GM12878 (cell line): Measurements from ENCODE around the gene TTLL13. TPM values are rescaled to one million over a fixed set of nuclear protein-coding genes. Genes with fewer than 3 reads are reported as not detected.

ENCODE experiments used
- ATAC-seq: fragments of 200-7000 bp; cut with Tn5 transposase; 3 replicates; pipeline ENCODE4 v1.9.1; 2020; ENCODE audit warnings: mild to moderate bottlenecking, moderate library complexity
- BruUV-seq: library from RNA; stranded (reverse); fragments of 400-500 nt; replicated peaks from 2 replicates; lab custom pipeline; 2021; lab: Mats Ljungman, UMichigan
- CTCF ChIA-PET: fragments of 300-600 bp; sonication (Branson Sonifier 250); formaldehyde crosslinking; extraction: SDS; loops from one replicate; lab custom pipeline; 2021; ENCODE audit warnings: inconsistent platforms; lab: Yijun Ruan, JAX
- POLR2A ChIA-PET: fragments of 350-600 bp; formaldehyde crosslinking; extraction: SDS; loops from one replicate; lab custom pipeline; 2021; ENCODE audit warnings: inconsistent platforms; lab: Charles Lee
- RAD21 ChIA-PET: fragments of 300-600 bp; sonication (Branson Sonifier 250); formaldehyde crosslinking; loops from one replicate; lab custom pipeline; 2023; ENCODE audit warnings: antibody characterized with exemption; ENCODE audit not compliant: unreplicated experiment; lab: Charles Lee
- SMC1A ChIA-PET: fragments of 300-600 bp; sonication (Branson Sonifier 250); formaldehyde crosslinking; loops from one replicate; lab custom pipeline; 2023; ENCODE audit not compliant: unreplicated experiment, uncharacterized antibody; lab: Charles Lee
- DNase-seq: peaks from one replicate; pipeline ENCODE4 v3.0.0-alpha.2; 2011; ENCODE audit warnings: low read depth, low spot score
- FAIRE-seq: peaks from 3 replicates; lab custom pipeline; 2011; peaks lifted over from hg19 to GRCh38; lab: Jason Lieb, UNC
- H2AFZ ChIP-seq: 2 replicates; pipeline ENCODE4 v1.6.0; 2011; ENCODE audit warnings: low read depth, low read length, control low read depth; ENCODE audit not compliant: control insufficient read depth
- H3K27ac ChIP-seq: 2 replicates; pipeline ENCODE4 v1.5.1; 2011; ENCODE audit warnings: control low read depth; ENCODE audit not compliant: control insufficient read depth, insufficient read depth
- H3K27me3 ChIP-seq, 2 experiments: replicated peaks in 1 of 2; 2 replicates each; pipeline versions ENCODE4 v1.6.0 to v1.6.1; 2011; ENCODE audit warnings: low read length in 1 of 2; ENCODE audit not compliant: control insufficient read depth in 2 of 2, insufficient read depth in 2 of 2
- H3K36me3 ChIP-seq, 2 experiments: 2 replicates each; pipeline ENCODE4 v1.5.1; 2011; ENCODE audit warnings: low read length in 1 of 2; ENCODE audit not compliant: control insufficient read depth in 2 of 2, insufficient read depth in 2 of 2
- H3K4me1 ChIP-seq: 2 replicates; pipeline ENCODE4 v1.6.1; 2011; ENCODE audit warnings: mild to moderate bottlenecking, low read length, moderate library complexity, mixed read lengths; ENCODE audit not compliant: control insufficient read depth, insufficient read depth
- H3K4me2 ChIP-seq: 2 replicates; pipeline ENCODE4 v1.6.0; 2011; ENCODE audit warnings: control low read depth; ENCODE audit not compliant: control insufficient read depth, insufficient read depth
- H3K4me3 ChIP-seq: fragments of 200-600 bp; sonication (generic); 2 replicates; pipeline ENCODE4 v1.5.1; 2016
- H3K79me2 ChIP-seq: 2 replicates; pipeline ENCODE4 v1.6.0; 2011; ENCODE audit warnings: low read length; ENCODE audit not compliant: control insufficient read depth, insufficient read depth
- H3K9ac ChIP-seq: 2 replicates; pipeline ENCODE4 v1.8.0; 2011; ENCODE audit warnings: low read length, control low read depth, mixed read lengths; ENCODE audit not compliant: control insufficient read depth, insufficient read depth
- H3K9me3 ChIP-seq: replicated peaks from 3 replicates; pipeline ENCODE4 v1.5.1; 2011; ENCODE audit warnings: mild to moderate bottlenecking, low read length; ENCODE audit not compliant: control insufficient read depth, insufficient read depth
- H4K20me1 ChIP-seq: 2 replicates; pipeline ENCODE4 v1.6.0; 2011; ENCODE audit not compliant: control insufficient read depth, insufficient read depth
- CTCF ChIP-seq, 3 experiments: IDR thresholded peaks in 2 of 3; conservative IDR thresholded peaks in 1 of 3; 2 replicates each; pipeline ENCODE4 v1.5.1; 2011; ENCODE audit warnings: low read depth in 3 of 3, low read length in 3 of 3, mild to moderate bottlenecking in 3 of 3, control low read depth in 2 of 3, moderate library complexity in 2 of 3, inconsistent platforms in 1 of 3, mixed read lengths in 1 of 3; ENCODE audit not compliant: control insufficient read depth in 2 of 3, insufficient read depth in 1 of 3; ENCODE audit errors: extremely low read depth in 1 of 3
- POLR2A ChIP-seq: IDR thresholded peaks from 2 replicates; pipeline ENCODE4 v1.6.1; 2011; ENCODE audit warnings: low read depth, mild to moderate bottlenecking, low read length
- RAD21 ChIP-seq: IDR thresholded peaks from 2 replicates; pipeline ENCODE4 v1.6.1; 2011; ENCODE audit warnings: mild to moderate bottlenecking, low read depth, low read length, moderate library complexity; ENCODE audit not compliant: insufficient read depth
- SMC3 ChIP-seq: IDR thresholded peaks from 2 replicates; pipeline ENCODE4 v1.6.1; 2011; ENCODE audit warnings: low read length, improper control_type of control experiment, borderline replicate concordance
- YY1 ChIP-seq: IDR thresholded peaks from 2 replicates; pipeline ENCODE4 v1.6.1; 2011; ENCODE audit warnings: low read depth, mild to moderate bottlenecking, low read length
- WGBS: methylation state at CpG from one replicate; pipeline ENCODE4 v1.1.6; 2016; ENCODE audit warnings: low lambda C conversion rate; ENCODE audit not compliant: insufficient replicate concordance, insufficient coverage; ENCODE audit errors: missing lambda C conversion rate; 5-methylcytosine and 5-hydroxymethylcytosine counted together
- in situ Hi-C: fragments of 300-500 bp; cut with MboI; formaldehyde crosslinking; loops from 9 replicates; pipeline ENCODE4 v1.14.3; 2018; ENCODE audit warnings: mixed read lengths
- intact Hi-C: fragments of 100-400 bp; cut with micrococcal nuclease; formaldehyde crosslinking; loops from one replicate; pipeline ENCODE4 v1.14.2; 2022; ENCODE audit not compliant: unreplicated experiment
- polyA plus RNA-seq, 11 experiments: library from polyadenylated mRNA; depleted of rRNA in 4 of 11; unstranded in 6 of 11; stranded (reverse) in 5 of 11; fragments of >200 nt; fragmentation: Nextera tagmentation in 4 of 11; fragmentation: Illumina TruSeq in 1 of 11; extraction: Ambion mirVana in 4 of 11; extraction: Trizol in 1 of 11; gene quantifications; 1 replicate in 1 of 11; 2 replicates in 10 of 11; pipeline versions ENCODE4 v1.2.1 to v1.2.3, GENCODE V29; 2011 to 2016; ENCODE audit warnings: inconsistent platforms in 2 of 11, missing spikeins in 2 of 11, low read depth in 1 of 11
- total RNA-seq, 4 experiments: library from RNA; depleted of rRNA in 3 of 4; stranded (reverse); fragments of >200 nt in 3 of 4; fragmentation: Illumina TruSeq in 1 of 4; extraction: Trizol in 1 of 4; gene quantifications; 2 replicates each; pipeline versions ENCODE4 v1.2.1 to v1.2.3, GENCODE V29; 2013 to 2021

Gene TTLL13
- total and polyA plus RNA-seq, 10 of the 15 experiments (the other 5 are each of a cell fraction or from before 2014, with no cell fraction given) = 0.03 to 0.32 (median 0.13) TPM; not detected in 1

GRCh38 chr15:90221246-90221900 is 28.0 kb upstream of the TTLL13 start:
- ATAC-seq (peak; percentile 83), FAIRE-seq (no peak), DNase-seq (no peak)
- no peaks in the 10 kb centered on the region for H3K9me3 ChIP-seq
- no peaks in the 10 kb centered on the region for H3K27me3 ChIP-seq
- ChIA-PET POLR2A (interaction anchor here (0.8 to 2.4 kb wide), 4 partner anchors 10 to 53 kb away, joined by 3 to 15 read pairs (median 5); partner anchors contain the start of genes CIB1 and GDPGP1), RAD21 (interaction anchor here (0.6 to 3.6 kb wide), 19 partner anchors 10 to 323 kb away, joined by 3 to 25 read pairs (median 4); partner anchors contain the start of genes CIB1, GDPGP1 and SEMA4B), CTCF (interaction anchor here (0.7 to 4.2 kb wide), 30 partner anchors 9 to 652 kb away, joined by 3 to 40 read pairs (median 4); partner anchors contain the start of genes CIB1, GDPGP1, SEMA4B and TTLL13), SMC1A (interaction anchor here (0.6 to 3.0 kb wide), 15 partner anchors 11 to 323 kb away, joined by 3 to 24 read pairs (median 5); partner anchors contain the start of genes CIB1 and GDPGP1)
- H3K9ac ChIP-seq = no peak overlapping the region
- intact Hi-C loops (no loop called here), in situ Hi-C loops (no loop called here)
- H3K4me1 ChIP-seq = peaks cover 2% of the 10 kb centered on the region; the same call in 1 of the 2 replicates
- H3K4me3 ChIP-seq = no peak overlapping the region
- no peak overlapping the region for H3K4me2 ChIP-seq
- BruUV-seq = no TSS peak
- no peak overlapping the region for H2AFZ ChIP-seq
- 60% methylated on average over 14 of the region's 14 CpGs for WGBS
- H3K79me2 ChIP-seq = no peaks in the 10 kb centered on the region
- no peak overlapping the region for H3K27ac ChIP-seq
- peaks cover 5 to 13% of the 10 kb centered on the region in 2 experiments; a peak in 3 of 4 replicates for H3K36me3 ChIP-seq
- H4K20me1 ChIP-seq = no peaks in the 10 kb centered on the region; the same call in 1 of the 2 replicates
- TF ChIP-seq YY1 = 0 out of 2 replicates have a peak, but pooled peaks have one; percentile 19
- peak; percentile 66 to 82 (median 81) for TF ChIP-seq CTCF (IDR thresholded peaks at IDR 0.05 in 2 of 3, conservative IDR thresholded peaks at IDR 0.05 in 1 of 3; ENCODE audit: control insufficient read depth in 2 of 3, extremely low read depth in 1 of 3, insufficient read depth in 1 of 3, low read depth in 3 of 3, low read length in 3 of 3)
- TF ChIP-seq RAD21 = peak; percentile 82
- peak; percentile 82 for TF ChIP-seq SMC3
- TF ChIP-seq POLR2A = no peak
